ENCODE measurements around the gene CFAP68. TPM values are rescaled to one million over a fixed set of nuclear protein-coding genes. Genes with fewer than 3 reads are reported as not detected.

CFAP68 gene
- 45.2 TPM for polyA plus RNA-seq (ENCODE audit: insufficient read length)
- long read RNA-seq, donor 1, transcript C11orf1-201 (4 exons, 2,885 nt) = major isoform, 15 of 24 reads
- long read RNA-seq, donor 1, transcript C11orf1-202 (4 exons, 534 nt) = minor isoform, 9 of 24 reads
- long read RNA-seq, donor 1, partial matches to known transcripts = 0 of 24 reads
- long read RNA-seq, donor 1, other reads (novel, unspliced or antisense) = 0 of 24 reads
- long read RNA-seq, donor 2, transcript C11orf1-201 (4 exons, 2,885 nt) = major isoform, 19 of 22 reads
- long read RNA-seq, donor 2, partial matches to known transcripts = 0 of 22 reads
- long read RNA-seq, donor 2, other reads (novel, unspliced or antisense) = 0 of 22 reads
- long read RNA-seq, donor 3, transcript C11orf1-201 (4 exons, 2,885 nt) = major isoform, 13 of 17 reads
- long read RNA-seq, donor 3, partial matches to known transcripts = 0 of 17 reads
- long read RNA-seq, donor 3, other reads (novel, unspliced or antisense) = 0 of 17 reads
- long read RNA-seq, donor 4, partial matches to known transcripts = 0 of 3 reads
- long read RNA-seq, donor 4, other reads (novel, unspliced or antisense) = 0 of 3 reads
- long read RNA-seq, donor 5, transcript C11orf1-201 (4 exons, 2,885 nt) = major isoform, 37 of 45 reads
- long read RNA-seq, donor 5, transcript C11orf1-204 (3 exons, 599 nt) = minor isoform, 5 of 45 reads
- long read RNA-seq, donor 5, partial matches to known transcripts = 0 of 45 reads
- long read RNA-seq, donor 5, other reads (novel, unspliced or antisense) = 0 of 45 reads
- long read RNA-seq, donor 6, transcript C11orf1-201 (4 exons, 2,885 nt) = major isoform, 16 of 18 reads
- long read RNA-seq, donor 6, partial matches to known transcripts = 0 of 18 reads
- long read RNA-seq, donor 6, other reads (novel, unspliced or antisense) = 0 of 18 reads
- long read RNA-seq, donor 7, transcript C11orf1-201 (4 exons, 2,885 nt) = major isoform, 25 of 39 reads
- long read RNA-seq, donor 7, partial matches to known transcripts = 6 of 39 reads
- long read RNA-seq, donor 7, other reads (novel, unspliced or antisense) = 0 of 39 reads
- long read RNA-seq, donor 8, transcript C11orf1-201 (4 exons, 2,885 nt) = major isoform, 7 of 10 reads
- long read RNA-seq, donor 8, partial matches to known transcripts = 0 of 10 reads
- long read RNA-seq, donor 8, other reads (novel, unspliced or antisense) = 0 of 10 reads

- peak; percentile 98 for DNase-seq
Observed at GRCh38 chr11:111878849-111879636, at the start of gene CFAP68, which contains the start of gene FDXACB1. TSS of gene CFAP68 (plus strand) at chr11:111879541. CDS start at chr11:111879561, 20 bp downstream. TSS of gene FDXACB1 (minus strand) at chr11:111879165. CDS start at chr11:111879132, 33 bp downstream.

GRCh38 chr11:111833524-111833923 lies 45.8 kb upstream of the CFAP68 start:
- DNase-seq = peak; percentile 19

GRCh38 chr11:111834432-111835163 lies 44.7 kb upstream of the CFAP68 start:
- no peak for DNase-seq

GRCh38 chr11:111835665-111836064 lies 43.7 kb upstream of the CFAP68 start:
- DNase-seq = no peak

- DNase-seq = no peak
Observed at GRCh38 chr11:111836162-111836561, 43.2 kb upstream of the CFAP68 start.

GRCh38 chr11:111836721-111837120 lies 42.6 kb upstream of the CFAP68 start:
- no peak for DNase-seq

GRCh38 chr11:111837366-111837891 lies 41.9 kb upstream of the CFAP68 start:
- DNase-seq = no peak

GRCh38 chr11:111838054-111838453 lies 41.3 kb upstream of the CFAP68 start:
- DNase-seq = no peak

- DNase-seq = no peak
Observed at GRCh38 chr11:111840143-111840542, 39.2 kb upstream of the CFAP68 start.

GRCh38 chr11:111841370-111842053 lies 37.8 kb upstream of the CFAP68 start:
- DNase-seq = peak; percentile 82

GRCh38 chr11:111843661-111844060 lies 35.7 kb upstream of the CFAP68 start:
- no peak for DNase-seq

GRCh38 chr11:111845276-111846028 lies 33.9 kb upstream of the CFAP68 start:
- no peak for DNase-seq

- DNase-seq = no peak
Observed at GRCh38 chr11:111846063-111846462, 33.3 kb upstream of the CFAP68 start.

- DNase-seq = no peak
Observed at GRCh38 chr11:111846636-111847035, 32.7 kb upstream of the CFAP68 start.

GRCh38 chr11:111849631-111850030 lies 29.7 kb upstream of the CFAP68 start:
- no peak for DNase-seq

- no peak for DNase-seq
Observed at GRCh38 chr11:111851067-111851466, 28.3 kb upstream of the CFAP68 start.

GRCh38 chr11:111851636-111852035 lies 27.7 kb upstream of the CFAP68 start:
- DNase-seq = no peak

GRCh38 chr11:111852103-111852502 lies 27.2 kb upstream of the CFAP68 start:
- no peak for DNase-seq

GRCh38 chr11:111855506-111855905 lies 23.8 kb upstream of the CFAP68 start:
- no peak for DNase-seq
